ENCODE results near the gene GPX4. TPM values are rescaled to one million over a fixed set of nuclear protein-coding genes. Genes with fewer than 3 reads are reported as not detected.

Gene GPX4
- total and polyA plus RNA-seq, 2 of the 13 experiments (the other 11 are each of a cell fraction or from before 2014, with no cell fraction given) = 535 to 613 TPM

DNA sequence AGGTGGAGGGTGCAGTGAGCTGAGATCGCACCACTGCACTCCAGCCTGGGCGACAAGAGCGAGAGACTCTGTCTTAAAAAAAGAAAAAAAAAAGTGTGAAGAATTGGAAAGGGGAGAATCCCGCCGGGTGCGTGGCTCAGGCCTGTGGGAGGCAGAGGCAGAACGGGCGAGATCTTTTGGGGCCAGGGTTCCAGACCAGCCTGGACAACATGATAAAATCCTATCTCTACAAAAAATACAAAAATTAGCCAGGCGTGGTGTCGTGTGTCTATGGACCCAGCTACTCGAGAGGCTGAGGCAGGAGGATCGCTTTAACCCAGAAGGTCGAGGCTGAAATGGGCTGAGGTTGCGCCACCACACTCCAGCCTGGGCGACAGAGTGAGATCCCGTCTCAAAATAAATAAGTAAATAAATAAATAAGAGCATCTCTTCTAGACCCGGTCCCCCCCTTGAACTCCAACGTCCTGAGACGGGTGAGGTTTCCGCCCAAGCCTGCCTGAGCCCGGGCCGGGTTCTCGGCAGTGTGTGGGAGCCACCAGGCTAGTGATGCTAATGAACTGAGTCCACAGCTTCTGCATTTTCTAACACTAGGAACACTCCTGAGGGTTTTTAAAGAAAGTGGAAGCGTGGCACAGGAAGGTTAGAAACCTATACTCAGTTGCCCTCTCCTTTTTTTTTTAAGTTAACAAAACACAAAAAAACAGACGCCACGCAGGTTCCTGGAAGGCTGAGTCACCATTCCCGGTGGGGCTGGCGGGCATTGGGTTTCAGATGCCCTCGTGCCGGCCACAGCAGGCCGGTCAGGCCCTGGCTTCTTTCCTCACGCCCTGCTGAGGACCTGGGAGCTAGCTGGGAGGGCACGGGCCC lies 22.0 kb downstream of the GPX4 start:
- H3K9ac ChIP-seq (ENCODE audit: insufficient read depth, low read depth, low read length) = no peak overlapping the region
- no peak for FAIRE-seq
- peaks cover 17 to 38% of the 10 kb centered on the region in 2 experiments; a peak in 4 of 5 replicates for H3K36me3 ChIP-seq (replicated peaks in 1 of 2; ENCODE audit: control insufficient read depth in 1 of 2, insufficient read depth in 2 of 2, low read length in 2 of 2)

More for the DNA sequence above, 22.0 kb downstream of the GPX4 start:
- Histone ChIP-seq H3K4me3 (replicated peaks in 1 of 3; ENCODE audit: insufficient read depth in 1 of 3, low read depth in 2 of 3, low read length in 3 of 3) (no peak overlapping the region), H2AFZ (ENCODE audit: low read length) (no peak overlapping the region), H3K27me3 (ENCODE audit: control insufficient read depth in 1 of 2, insufficient read depth in 2 of 2, low read length in 2 of 2) (no peaks in the 10 kb centered on the region), H3K4me1 (ENCODE audit: insufficient read depth, low read length) (peaks cover 7% of the 10 kb centered on the region; the same call in 1 of the 2 replicates), H3K27ac (ENCODE audit: extremely low read length, insufficient read depth, low read length) (no peak overlapping the region), H4K20me1 (ENCODE audit: insufficient read depth, low read length) (no peaks in the 10 kb centered on the region), H3K79me2 (ENCODE audit: insufficient read depth, low read length) (no peaks in the 10 kb centered on the region), H3K9me3 (ENCODE audit: low read length) (no peaks in the 10 kb centered on the region), H3K4me2 (ENCODE audit: low read depth, low read length) (no peak overlapping the region)
- ATAC-seq (no peak), DNase-seq (ENCODE audit: low spot score) (no peak)
- POLR2A ChIA-PET = no interaction called here
- intact Hi-C loops (cut with micrococcal nuclease; ENCODE audit: unreplicated experiment) = no loop called here
- no TSS peak for BruUV-seq (replicated peaks)
- 96% methylated on average over 27 of the region's 33 CpGs for WGBS (ENCODE audit: low lambda C conversion rate)
- no peak for TF ChIP-seq ZNF205 (CRISPR knock-in tag; IDR thresholded peaks at IDR 0.05)
- no peak for TF ChIP-seq TBX2 (CRISPR knock-in tag; IDR thresholded peaks at IDR 0.05; ENCODE audit: borderline replicate concordance)
- TF ChIP-seq ZSCAN29 (CRISPR knock-in tag; conservative IDR thresholded peaks at IDR 0.05) = no peak
- TF ChIP-seq, protein P1, sequence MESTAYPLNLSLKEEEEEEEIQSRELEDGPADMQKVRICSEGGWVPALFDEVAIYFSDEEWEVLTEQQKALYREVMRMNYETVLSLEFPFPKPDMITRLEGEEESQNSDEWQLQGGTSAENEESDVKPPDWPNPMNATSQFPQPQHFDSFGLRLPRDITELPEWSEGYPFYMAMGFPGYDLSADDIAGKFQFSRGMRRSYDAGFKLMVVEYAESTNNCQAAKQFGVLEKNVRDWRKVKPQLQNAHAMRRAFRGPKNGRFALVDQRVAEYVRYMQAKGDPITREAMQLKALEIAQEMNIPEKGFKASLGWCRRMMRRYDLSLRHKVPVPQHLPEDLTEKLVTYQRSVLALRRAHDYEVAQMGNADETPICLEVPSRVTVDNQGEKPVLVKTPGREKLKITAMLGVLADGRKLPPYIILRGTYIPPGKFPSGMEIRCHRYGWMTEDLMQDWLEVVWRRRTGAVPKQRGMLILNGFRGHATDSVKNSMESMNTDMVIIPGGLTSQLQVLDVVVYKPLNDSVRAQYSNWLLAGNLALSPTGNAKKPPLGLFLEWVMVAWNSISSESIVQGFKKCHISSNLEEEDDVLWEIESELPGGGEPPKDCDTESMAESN (CRISPR knock-in tag; conservative IDR thresholded peaks at IDR 0.05) = no peak
- TF ChIP-seq NCOA5 (CRISPR knock-in tag; IDR thresholded peaks at IDR 0.05) = no peak
- no peak for TF ChIP-seq YY1 (IDR thresholded peaks at IDR 0.05; ENCODE audit: insufficient read depth, insufficient replicate concordance, low read depth, low read length)
- CTCF ChIA-PET (ENCODE audit: low intra/inter-chr PET ratio, low total read pairs) = no interaction called here
- in situ Hi-C loops (cut with HindIII; ENCODE audit: extremely low pct_ligation_motif_present, low pct_unique_long_range_greater_than_20kb) = no loop called here
